HepG2 (cell line): ENCODE data around the gene USP35.

Experiments
- CREM ChIP-seq, 2 experiments: sonication (generic) in 1 of 2; formaldehyde crosslinking in 1 of 2; IDR thresholded peaks; 2 replicates each; pipeline versions ENCODE4 v1.4.0 to v1.6.1; 2016 to 2020; ENCODE audit warnings: antibody characterized with exemption in 1 of 2, mild to moderate bottlenecking in 1 of 2, missing genetic modification reagents in 1 of 2
- CSRNP1 ChIP-seq: sonication (generic); formaldehyde crosslinking; IDR thresholded peaks from 2 replicates; pipeline ENCODE4 v1.8.1; 2023; ENCODE audit warnings: mild to moderate bottlenecking, missing genetic modification reagents
- CTCF ChIP-seq: sonication (generic); formaldehyde crosslinking; IDR thresholded peaks from 2 replicates; pipeline ENCODE4 v1.5.0; 2020; ENCODE audit warnings: mild to moderate bottlenecking, missing genetic modification reagents, moderate library complexity
- HDAC2 ChIP-seq: sonication (generic); formaldehyde crosslinking; IDR thresholded peaks from 2 replicates; pipeline ENCODE4 v1.4.0; 2020; ENCODE audit warnings: missing genetic modification reagents
- JUN ChIP-seq: sonication (generic); formaldehyde crosslinking; IDR thresholded peaks from 2 replicates; pipeline ENCODE4 v1.4.0; 2020; ENCODE audit warnings: mild to moderate bottlenecking, missing genetic modification reagents
- MXI1 ChIP-seq: IDR thresholded peaks from 3 replicates; pipeline ENCODE4 v1.6.1; 2012; ENCODE audit warnings: low read depth, low read length, inconsistent platforms, borderline replicate concordance
- PCBP2 ChIP-seq: fragments of 200-400 bp; formaldehyde crosslinking; optimal IDR thresholded peaks from 2 replicates; pipeline ENCODE3; 2018; ENCODE audit warnings: low read length, low read depth; ENCODE audit not compliant: poor library complexity, severe bottlenecking
- THAP7 ChIP-seq: sonication (generic); formaldehyde crosslinking; IDR thresholded peaks from 2 replicates; pipeline ENCODE4 v1.8.1; 2023; ENCODE audit warnings: mild to moderate bottlenecking, missing genetic modification reagents
- ZBTB39 ChIP-seq: sonication (generic); formaldehyde crosslinking; IDR thresholded peaks from 2 replicates; pipeline ENCODE4 v1.5.0; 2020; ENCODE audit warnings: missing genetic modification reagents
- ZNF780A ChIP-seq: sonication (generic); formaldehyde crosslinking; IDR thresholded peaks from 2 replicates; pipeline ENCODE4 v1.8.0; 2022; ENCODE audit warnings: mild to moderate bottlenecking, missing genetic modification reagents, moderate library complexity

GRCh38 chr11:78197816-78198215 lies 9.1 kb downstream of the USP35 start:
- no peak for TF ChIP-seq ZBTB39
- TF ChIP-seq CTCF, result no peak
- no peak for TF ChIP-seq PCBP2
- TF ChIP-seq MXI1, result no peak
- no peak for TF ChIP-seq CREM (IDR thresholded peaks at IDR 0.05)
- no peak for TF ChIP-seq CREM (CRISPR knock-in tag; IDR thresholded peaks at IDR 0.05)
- no peak for TF ChIP-seq CSRNP1 (CRISPR knock-in tag)
- no peak for TF ChIP-seq THAP7 (CRISPR knock-in tag)
- no peak for TF ChIP-seq JUN (CRISPR knock-in tag)
- TF ChIP-seq ZNF780A (CRISPR knock-in tag), result no peak
- TF ChIP-seq HDAC2 (CRISPR knock-in tag), result no peak
